HG03460 (cell line): Measurements from ENCODE around the gene PARS2.
"Not testable (repeated sequence)": the region's sequence is repeated elsewhere in the genome, so short reads cannot be mapped to it uniquely, and the experiment has no call there.

Experiments
- ATAC-seq: cut with Tn5 transposase; IDR thresholded peaks from one replicate; pipeline ENCODE4 v1.9.1; 2021; ENCODE audit not compliant: unreplicated experiment

Gene PARS2

GRCh38 chr1:54775828-54776721, 11.8 kb upstream of the PARS2 start:
- not testable (repeated sequence) for ATAC-seq

DNA sequence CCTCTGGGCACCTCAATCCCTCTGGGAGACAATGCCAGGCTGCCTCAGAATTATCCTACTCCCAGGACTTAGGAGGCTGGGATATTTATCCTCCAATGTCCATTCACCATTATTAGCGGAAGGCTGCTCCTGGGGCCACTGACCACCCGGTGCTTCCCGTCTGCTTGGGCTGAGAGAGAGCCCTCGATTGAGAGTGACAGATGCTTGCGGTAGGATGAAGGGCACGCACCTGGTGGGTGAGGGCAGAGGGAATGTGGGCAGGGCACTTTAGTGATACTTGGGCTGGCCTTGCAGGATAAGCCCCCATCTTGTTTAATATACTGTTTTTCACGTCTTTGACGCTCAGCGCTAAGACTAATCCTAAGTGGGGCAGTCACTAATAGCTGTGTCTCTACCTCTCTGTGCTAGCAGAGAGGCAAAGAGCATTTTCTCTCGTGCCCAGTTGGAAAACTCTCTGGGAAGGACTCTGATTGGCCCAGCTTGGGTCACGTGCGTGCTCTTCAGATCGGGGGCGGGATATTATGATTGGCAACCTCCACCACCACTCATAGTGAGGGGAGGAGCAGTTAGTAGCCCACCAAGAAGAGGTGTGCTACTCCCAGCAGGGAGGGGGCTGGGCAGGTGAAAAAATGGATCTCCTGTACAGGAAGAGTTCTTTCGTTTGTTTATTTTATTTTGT, 10.6 kb upstream of the PARS2 start:
- no peak for ATAC-seq

DNA sequence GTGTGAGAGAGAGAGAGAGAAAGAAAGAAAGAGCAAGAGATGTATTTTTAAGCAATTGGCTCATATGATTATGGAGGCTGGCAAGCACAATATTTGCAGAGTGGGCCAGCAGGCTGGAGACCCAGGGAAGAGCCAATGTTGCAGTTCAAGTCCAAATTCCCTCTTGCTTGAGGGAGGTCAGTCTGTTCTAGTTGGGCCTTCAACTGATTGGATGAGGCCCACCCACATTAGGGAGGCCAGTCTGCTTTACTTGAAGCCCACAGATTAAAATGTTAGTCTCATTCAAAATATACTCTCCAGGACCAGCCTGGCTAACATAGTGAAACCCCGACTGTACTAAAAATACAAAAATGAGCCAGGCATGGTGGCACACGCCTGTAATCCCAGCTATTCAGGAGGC, 8.6 kb upstream of the PARS2 start:
- no peak for ATAC-seq

DNA sequence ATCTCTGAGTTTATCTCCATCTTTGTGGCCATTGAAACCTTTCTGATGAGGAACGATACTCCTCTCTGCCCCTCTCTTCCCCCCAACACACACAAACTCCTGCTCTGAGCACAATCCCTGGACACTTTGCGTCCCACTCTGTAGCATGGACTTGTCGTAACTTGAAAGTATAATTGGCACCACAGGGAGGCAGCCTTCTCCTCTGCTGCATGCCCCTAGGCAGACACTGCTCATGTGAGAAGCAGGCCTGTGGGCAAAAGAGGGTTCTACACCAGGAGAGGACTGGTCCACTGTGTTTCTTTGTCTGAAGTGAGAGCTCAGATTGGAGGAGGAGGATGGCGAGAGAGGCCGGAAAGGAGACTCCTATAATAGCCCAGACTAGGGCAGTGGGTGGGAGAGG, 3.8 kb upstream of the PARS2 start:
- ATAC-seq: no peak

- no peak for ATAC-seq
These were observed 3.2 kb upstream of the PARS2 start for GRCh38 chr1:54767526-54767925.

- ATAC-seq: no peak
These were observed 2.4 kb upstream of the PARS2 start for GRCh38 chr1:54766726-54767125.

- peak; percentile 11 for ATAC-seq
These were observed 719 bp upstream of the PARS2 start for GRCh38 chr1:54764922-54765561.

GRCh38 chr1:54763816-54764132, 549 bp downstream of the PARS2 start:
- no peak for ATAC-seq

DNA sequence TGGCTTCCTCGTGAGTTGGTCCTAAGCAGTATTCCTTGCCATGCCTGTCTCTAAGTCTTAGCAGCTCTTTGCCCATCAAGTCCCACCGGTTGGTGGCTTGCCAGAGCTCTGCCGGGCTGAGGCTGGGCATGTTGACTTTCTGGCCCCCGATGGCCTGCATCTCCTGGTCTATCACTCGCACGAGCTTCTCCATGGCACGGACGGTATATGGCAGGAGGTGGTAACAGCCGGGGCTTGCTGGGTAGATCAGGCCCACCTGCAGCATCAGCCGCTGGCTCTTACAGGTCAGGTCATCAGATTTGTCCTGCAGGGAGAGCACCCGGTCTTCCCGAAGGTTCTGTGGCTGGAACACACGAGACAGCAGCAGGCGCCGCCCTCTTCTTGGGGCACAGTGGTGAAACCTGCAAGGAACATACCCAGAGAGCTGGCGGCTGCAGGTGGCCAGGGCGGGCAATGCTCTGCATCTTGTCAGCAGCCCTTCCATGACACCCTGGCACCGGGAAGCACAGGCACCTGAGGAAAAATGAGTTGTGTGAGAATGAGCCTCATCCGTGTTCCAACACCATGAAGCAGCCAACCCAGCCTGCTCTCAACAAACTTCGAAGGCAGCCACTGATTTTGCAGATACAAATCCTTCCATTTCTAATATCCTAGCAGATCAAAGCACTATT, 5.5 kb downstream of the PARS2 start:
- ATAC-seq: no peak

GRCh38 chr1:54757833-54758232, 6.5 kb downstream of the PARS2 start:
- ATAC-seq: no peak

DNA sequence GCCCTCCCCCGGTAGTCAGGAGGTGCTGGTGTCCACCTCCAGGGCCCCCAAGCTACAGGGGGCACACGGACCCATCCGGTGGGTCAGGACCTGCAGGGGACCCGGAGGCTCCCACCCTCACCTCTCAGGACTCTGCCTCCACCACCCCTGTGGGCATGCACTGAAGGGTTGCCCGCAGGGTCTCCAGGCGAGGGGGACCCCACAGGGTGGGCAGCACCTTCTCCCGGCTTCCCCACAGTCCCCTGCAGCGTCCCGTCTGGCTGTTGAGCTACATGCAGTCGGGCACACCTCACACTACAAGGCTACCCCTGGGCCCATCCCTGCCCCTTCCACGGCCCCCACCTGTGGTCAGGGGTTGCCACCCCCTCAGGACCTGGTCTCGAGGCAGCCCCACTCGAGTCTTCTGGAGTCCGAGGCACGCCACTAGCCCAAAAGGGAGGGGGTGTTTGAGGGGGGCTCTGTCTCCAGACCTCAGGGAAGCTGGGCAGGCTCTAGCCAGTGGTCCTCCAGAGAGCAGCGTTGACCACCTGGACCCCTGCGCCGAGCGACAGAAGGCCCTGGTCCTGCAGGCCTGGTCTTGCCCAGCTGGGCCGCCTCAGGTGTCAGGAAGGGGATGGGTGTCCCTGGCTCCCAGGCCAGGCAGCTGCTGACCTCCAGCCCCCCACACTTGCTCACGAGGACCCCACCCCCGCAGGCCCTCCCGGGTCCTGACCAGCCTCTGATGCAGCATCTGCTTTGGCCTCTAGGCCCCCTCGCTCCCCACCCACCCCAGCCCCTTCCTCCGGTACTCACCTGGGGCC, 9.6 kb downstream of the PARS2 start:
- no peak for ATAC-seq

DNA sequence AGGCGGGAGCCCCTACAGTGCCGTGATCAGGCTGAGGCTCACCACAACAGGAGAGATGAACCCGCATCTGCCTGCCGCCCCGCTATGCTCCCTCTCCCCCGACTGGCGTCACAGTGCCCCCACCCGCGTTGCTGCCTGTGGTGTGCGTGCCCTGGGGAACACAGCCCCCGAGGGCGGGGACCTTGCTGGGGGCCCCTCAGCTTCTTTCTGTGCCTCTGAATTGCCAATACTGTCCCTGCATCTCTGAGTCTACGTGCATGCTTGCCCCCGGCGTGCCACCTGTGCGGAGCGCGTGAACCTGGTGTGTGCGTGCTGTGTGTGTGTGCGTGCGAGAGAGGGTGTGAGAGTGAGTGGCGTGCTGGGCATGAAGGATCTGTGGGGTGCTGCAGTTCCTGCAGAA, 10.3 kb downstream of the PARS2 start:
- no peak for ATAC-seq

DNA sequence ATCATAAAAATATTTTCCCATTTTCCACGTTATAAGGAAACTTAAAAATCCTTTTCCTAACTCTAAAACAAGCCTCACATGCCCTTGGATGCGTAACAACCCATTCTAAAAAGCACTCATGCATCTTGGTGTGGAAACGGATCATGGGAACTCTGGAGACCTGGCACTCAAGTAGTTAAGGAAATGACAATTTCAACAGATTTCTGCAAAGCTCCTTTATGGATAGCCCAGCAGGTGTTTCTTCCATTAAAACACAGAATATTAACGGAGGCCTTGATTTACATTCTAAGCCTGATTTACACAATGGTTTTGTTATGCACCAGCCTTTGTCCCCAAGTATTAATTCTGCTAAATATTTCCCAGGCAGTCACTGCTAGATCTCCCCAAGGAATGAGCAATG, 12.9 kb downstream of the PARS2 start:
- no peak for ATAC-seq

GRCh38 chr1:54750596-54750995, 13.7 kb downstream of the PARS2 start:
- ATAC-seq: no peak

DNA sequence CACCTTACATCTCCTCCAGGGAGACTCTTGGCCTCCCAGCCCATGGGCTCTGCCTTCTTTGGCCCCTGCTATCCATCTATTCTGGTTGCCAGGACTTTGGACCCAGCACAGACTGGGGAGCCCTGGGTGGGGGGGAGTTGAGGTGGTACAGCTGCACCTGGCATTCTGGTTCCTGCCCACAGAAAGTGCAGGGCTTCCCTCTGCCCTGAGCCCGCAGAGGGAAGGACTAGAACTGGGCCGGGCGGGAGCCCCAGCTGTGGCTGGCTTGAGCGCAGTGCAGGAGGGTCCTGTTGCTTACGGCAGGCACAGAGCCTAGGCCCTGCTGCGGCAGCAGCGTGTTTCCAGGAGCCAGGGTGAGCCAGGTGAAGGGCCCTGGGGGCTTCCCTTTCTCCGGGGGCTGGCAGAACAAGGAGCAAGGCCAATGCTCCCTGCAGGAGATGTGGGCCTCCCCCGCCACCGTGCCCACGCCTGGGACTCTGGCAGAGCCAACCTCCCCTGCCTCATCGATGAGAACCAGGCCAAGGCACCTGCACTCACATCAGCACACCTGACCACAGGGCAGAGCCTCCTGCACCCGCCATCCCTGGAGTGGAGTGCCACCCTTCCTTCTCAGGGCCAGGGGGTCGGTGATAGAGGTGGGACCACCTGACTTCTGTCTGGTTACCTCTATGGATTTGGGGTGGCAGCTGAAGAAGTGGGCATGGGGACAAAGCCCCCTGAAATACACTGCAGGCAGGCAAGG, 16.1 kb downstream of the PARS2 start:
- no peak for ATAC-seq

- ATAC-seq: no peak
These were observed 18.5 kb downstream of the PARS2 start for GRCh38 chr1:54745864-54746263.

DNA sequence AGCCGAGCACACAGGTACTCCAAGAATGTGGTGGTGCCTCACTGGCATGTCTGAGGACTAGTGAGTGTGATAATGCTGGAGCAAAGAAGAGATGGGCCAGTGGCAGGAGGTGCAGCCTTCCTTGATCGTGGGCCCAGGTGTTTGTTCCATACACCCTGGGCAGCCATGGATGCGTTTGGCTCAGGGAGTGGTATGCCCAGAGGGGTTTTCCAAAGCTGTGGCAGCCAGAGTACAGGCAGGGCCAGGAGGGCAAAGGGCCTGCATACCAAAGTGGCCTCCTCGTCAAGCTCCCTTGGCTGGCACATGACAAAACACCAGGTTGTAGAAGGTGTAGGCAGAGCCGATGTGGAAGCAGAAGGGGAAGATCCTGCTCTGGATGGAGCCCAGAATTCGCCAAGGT, 19.0 kb downstream of the PARS2 start:
- ATAC-seq: no peak

DNA sequence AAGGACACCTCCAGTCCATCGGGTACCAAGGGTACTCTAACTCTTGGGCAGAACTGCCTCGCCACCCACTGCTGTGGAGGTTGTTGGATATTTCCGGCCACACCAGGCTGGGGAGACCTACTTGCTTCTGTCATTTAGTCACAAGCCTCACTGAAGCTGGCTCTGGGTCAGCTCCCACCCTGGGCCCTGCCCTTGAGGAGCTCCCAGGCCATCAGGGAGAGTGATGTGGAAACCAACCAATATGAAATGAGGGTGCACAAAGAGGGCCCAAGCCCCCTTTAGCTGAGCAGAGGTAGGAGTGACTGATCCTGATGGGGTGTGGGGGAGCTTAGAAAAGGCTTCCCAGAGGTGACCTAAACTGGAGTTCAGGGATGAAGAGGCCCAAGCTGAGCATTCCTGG, 19.6 kb downstream of the PARS2 start:
- no peak for ATAC-seq

DNA sequence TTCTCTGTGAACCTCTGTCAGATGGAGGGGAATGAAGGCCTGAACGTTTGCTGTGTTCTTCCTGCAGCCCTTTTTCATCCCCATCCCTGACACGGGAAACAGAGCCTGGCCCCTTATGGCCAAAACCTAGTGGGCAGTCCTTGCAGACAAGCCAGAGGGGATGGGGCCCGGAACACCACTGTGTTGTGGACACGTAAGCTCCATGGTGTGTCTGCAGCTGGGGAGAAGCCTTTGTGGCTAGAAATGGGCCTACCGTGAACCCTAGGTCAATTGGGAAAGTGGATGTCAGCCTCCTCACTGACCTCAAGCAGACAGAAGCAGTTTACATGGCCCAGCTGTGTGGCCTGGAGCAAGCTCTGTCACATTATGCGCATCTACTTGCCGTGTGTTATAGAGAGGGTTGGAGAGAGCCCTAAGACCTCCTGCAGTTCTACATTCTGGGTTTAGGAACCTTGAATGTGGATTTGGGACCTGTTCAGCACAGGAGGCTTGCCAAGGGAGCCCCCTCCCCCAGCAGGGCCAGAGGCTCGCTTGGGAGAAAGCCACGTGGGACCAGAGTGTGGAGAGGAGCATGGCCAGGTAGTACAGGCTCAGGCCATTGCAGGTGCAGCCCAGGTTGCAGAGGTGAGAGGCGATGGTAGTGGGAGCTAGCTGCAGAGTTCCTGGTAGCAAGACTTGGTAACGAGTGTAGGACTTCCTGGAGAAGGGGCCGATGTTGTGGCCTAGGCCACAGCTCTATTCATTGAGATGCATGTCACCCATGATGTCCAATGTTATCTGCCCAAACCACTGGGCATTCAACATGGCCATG, 20.7 kb downstream of the PARS2 start:
- ATAC-seq: no peak
